ENCODE measurements around the gene FADD.

- TF ChIP-seq, protein P1, sequence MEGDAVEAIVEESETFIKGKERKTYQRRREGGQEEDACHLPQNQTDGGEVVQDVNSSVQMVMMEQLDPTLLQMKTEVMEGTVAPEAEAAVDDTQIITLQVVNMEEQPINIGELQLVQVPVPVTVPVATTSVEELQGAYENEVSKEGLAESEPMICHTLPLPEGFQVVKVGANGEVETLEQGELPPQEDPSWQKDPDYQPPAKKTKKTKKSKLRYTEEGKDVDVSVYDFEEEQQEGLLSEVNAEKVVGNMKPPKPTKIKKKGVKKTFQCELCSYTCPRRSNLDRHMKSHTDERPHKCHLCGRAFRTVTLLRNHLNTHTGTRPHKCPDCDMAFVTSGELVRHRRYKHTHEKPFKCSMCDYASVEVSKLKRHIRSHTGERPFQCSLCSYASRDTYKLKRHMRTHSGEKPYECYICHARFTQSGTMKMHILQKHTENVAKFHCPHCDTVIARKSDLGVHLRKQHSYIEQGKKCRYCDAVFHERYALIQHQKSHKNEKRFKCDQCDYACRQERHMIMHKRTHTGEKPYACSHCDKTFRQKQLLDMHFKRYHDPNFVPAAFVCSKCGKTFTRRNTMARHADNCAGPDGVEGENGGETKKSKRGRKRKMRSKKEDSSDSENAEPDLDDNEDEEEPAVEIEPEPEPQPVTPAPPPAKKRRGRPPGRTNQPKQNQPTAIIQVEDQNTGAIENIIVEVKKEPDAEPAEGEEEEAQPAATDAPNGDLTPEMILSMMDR (IDR thresholded peaks at IDR 0.05): no peak
- TF ChIP-seq POLR2A (IDR thresholded peaks at IDR 0.05): no peak
These were observed 10.3 kb upstream of the FADD start for GRCh38 chr11:70192666-70193410.

All from lower leg skin (tissue), 3 donors.